ENCODE data around the gene FHAD1. TPM values are rescaled to one million over a fixed set of nuclear protein-coding genes. Genes with fewer than 3 reads are reported as not detected.

The FHAD1 gene
- total and polyA plus RNA-seq, 2 of the 13 experiments (the other 11 are each of a cell fraction or from before 2014, with no cell fraction given): not detected

DNA sequence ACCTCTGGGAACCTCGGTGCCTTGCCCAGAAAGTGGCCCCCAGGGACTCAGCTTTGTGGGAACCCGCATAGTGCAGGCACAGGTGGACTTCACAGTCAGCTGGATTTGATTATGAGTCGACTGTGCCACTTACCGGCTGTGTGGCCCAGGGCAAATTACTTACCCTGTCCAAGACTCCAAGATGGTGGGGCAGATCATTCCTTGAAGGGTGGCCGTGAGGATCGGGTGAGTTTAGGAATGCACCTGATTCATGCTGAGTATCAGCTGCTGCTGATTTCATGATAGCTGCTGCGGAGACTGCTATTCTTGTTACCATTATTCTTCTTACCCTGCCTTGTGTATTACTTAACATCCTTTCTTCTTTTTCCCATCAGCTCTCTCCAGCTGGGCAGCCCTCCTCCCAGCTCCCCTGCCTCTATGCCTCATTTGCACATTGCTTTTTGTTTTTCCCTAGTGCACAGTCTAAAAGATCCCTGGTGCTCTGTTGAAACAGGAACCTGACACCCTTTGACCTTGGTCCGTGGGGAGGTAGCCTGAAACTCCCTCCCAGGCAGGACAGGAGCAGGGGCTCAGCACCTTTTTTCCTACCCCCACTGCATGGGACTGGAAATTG is 40.5 kb upstream of the FHAD1 start (continued):
- TF ChIP-seq POGZ (CRISPR knock-in tag; IDR thresholded peaks at IDR 0.05): no peak
- TF ChIP-seq IKZF1 (IDR thresholded peaks at IDR 0.05): no peak
- no peak for TF ChIP-seq ZSCAN20 (CRISPR knock-in tag; IDR thresholded peaks at IDR 0.05; ENCODE audit: borderline replicate concordance)
- TF ChIP-seq, protein P1, sequence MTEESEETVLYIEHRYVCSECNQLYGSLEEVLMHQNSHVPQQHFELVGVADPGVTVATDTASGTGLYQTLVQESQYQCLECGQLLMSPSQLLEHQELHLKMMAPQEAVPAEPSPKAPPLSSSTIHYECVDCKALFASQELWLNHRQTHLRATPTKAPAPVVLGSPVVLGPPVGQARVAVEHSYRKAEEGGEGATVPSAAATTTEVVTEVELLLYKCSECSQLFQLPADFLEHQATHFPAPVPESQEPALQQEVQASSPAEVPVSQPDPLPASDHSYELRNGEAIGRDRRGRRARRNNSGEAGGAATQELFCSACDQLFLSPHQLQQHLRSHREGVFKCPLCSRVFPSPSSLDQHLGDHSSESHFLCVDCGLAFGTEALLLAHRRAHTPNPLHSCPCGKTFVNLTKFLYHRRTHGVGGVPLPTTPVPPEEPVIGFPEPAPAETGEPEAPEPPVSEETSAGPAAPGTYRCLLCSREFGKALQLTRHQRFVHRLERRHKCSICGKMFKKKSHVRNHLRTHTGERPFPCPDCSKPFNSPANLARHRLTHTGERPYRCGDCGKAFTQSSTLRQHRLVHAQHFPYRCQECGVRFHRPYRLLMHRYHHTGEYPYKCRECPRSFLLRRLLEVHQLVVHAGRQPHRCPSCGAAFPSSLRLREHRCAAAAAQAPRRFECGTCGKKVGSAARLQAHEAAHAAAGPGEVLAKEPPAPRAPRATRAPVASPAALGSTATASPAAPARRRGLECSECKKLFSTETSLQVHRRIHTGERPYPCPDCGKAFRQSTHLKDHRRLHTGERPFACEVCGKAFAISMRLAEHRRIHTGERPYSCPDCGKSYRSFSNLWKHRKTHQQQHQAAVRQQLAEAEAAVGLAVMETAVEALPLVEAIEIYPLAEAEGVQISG (CRISPR knock-in tag; IDR thresholded peaks at IDR 0.05): 0 out of 2 replicates have a peak, but pooled peaks have one; percentile 42
- TF ChIP-seq HNRNPUL1 (IDR thresholded peaks at IDR 0.05; ENCODE audit: low read depth, low read length): no peak
- TF ChIP-seq HHEX (CRISPR knock-in tag; IDR thresholded peaks at IDR 0.05): no peak
- no peak for TF ChIP-seq HOXA3 (CRISPR knock-in tag; IDR thresholded peaks at IDR 0.05)
- TF ChIP-seq, protein P2, sequence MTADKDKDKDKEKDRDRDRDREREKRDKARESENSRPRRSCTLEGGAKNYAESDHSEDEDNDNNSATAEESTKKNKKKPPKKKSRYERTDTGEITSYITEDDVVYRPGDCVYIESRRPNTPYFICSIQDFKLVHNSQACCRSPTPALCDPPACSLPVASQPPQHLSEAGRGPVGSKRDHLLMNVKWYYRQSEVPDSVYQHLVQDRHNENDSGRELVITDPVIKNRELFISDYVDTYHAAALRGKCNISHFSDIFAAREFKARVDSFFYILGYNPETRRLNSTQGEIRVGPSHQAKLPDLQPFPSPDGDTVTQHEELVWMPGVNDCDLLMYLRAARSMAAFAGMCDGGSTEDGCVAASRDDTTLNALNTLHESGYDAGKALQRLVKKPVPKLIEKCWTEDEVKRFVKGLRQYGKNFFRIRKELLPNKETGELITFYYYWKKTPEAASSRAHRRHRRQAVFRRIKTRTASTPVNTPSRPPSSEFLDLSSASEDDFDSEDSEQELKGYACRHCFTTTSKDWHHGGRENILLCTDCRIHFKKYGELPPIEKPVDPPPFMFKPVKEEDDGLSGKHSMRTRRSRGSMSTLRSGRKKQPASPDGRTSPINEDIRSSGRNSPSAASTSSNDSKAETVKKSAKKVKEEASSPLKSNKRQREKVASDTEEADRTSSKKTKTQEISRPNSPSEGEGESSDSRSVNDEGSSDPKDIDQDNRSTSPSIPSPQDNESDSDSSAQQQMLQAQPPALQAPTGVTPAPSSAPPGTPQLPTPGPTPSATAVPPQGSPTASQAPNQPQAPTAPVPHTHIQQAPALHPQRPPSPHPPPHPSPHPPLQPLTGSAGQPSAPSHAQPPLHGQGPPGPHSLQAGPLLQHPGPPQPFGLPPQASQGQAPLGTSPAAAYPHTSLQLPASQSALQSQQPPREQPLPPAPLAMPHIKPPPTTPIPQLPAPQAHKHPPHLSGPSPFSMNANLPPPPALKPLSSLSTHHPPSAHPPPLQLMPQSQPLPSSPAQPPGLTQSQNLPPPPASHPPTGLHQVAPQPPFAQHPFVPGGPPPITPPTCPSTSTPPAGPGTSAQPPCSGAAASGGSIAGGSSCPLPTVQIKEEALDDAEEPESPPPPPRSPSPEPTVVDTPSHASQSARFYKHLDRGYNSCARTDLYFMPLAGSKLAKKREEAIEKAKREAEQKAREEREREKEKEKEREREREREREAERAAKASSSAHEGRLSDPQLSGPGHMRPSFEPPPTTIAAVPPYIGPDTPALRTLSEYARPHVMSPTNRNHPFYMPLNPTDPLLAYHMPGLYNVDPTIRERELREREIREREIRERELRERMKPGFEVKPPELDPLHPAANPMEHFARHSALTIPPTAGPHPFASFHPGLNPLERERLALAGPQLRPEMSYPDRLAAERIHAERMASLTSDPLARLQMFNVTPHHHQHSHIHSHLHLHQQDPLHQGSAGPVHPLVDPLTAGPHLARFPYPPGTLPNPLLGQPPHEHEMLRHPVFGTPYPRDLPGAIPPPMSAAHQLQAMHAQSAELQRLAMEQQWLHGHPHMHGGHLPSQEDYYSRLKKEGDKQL (CRISPR knock-in tag; IDR thresholded peaks at IDR 0.05; ENCODE audit: low read depth): no peak
- TF ChIP-seq, protein P3, sequence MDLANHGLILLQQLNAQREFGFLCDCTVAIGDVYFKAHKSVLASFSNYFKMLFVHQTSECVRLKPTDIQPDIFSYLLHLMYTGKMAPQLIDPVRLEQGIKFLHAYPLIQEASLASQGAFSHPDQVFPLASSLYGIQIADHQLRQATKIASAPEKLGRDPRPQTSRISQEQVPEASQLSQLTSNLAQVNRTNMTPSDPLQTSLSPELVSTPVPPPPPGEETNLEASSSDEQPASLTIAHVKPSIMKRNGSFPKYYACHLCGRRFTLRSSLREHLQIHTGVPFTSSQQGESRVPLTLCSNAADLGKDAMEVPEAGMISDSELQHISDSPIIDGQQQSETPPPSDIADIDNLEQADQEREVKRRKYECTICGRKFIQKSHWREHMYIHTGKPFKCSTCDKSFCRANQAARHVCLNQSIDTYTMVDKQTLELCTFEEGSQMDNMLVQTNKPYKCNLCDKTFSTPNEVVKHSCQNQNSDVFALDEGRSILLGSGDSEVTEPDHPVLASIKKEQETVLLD (CRISPR knock-in tag; IDR thresholded peaks at IDR 0.05; ENCODE audit: low read depth): no peak
- TF ChIP-seq, protein P4, sequence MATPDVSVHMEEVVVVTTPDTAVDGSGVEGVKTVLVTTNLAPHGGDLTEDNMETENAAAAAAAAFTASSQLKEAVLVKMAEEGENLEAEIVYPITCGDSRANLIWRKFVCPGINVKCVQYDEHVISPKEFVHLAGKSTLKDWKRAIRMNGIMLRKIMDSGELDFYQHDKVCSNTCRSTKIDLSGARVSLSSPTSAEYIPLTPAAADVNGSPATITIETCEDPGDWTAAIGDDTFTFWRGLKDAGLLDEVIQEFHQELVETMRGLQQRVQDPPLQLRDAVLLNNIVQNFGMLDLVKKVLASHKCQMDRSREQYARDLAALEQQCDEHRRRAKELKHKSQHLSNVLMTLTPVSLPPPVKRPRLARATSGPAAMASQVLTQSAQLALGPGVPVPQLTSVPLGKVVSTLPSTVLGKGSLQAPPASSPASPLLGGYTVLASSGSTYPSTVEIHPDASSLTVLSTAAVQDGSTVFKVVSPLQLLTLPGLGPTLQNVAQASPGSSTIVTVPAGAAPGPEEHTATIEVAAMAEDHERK (CRISPR knock-in tag; IDR thresholded peaks at IDR 0.05; ENCODE audit: low read depth): no peak
- peak; percentile 64; the same call in 1 of the 2 replicates for TF ChIP-seq ZMYM3 (CRISPR knock-in tag; IDR thresholded peaks at IDR 0.05)
- no peak for TF ChIP-seq ZNF644 (CRISPR knock-in tag; IDR thresholded peaks at IDR 0.05; ENCODE audit: low read depth)
- TF ChIP-seq ATF7-NPFF (CRISPR knock-in tag; IDR thresholded peaks at IDR 0.05; ENCODE audit: low read depth): peak; percentile 39; the same call in 1 of the 2 replicates
- peak; percentile 90 for TF ChIP-seq ZNF263 (CRISPR knock-in tag; IDR thresholded peaks at IDR 0.05)
- no peak for TF ChIP-seq RFXANK (CRISPR knock-in tag; IDR thresholded peaks at IDR 0.05)
- no peak for TF ChIP-seq KLF9 (CRISPR knock-in tag; IDR thresholded peaks at IDR 0.05; ENCODE audit: low read depth)
- TF ChIP-seq ZNF660 (CRISPR knock-in tag; IDR thresholded peaks at IDR 0.05; ENCODE audit: borderline replicate concordance, low read depth): no peak

Measured in HepG2 (cell line).